Measurements from ENCODE around the gene PPP1R7.
A peak's percentile ranks its signal among the peaks of the same experiment; 100 is the strongest.

Gene PPP1R7

GRCh38 chr2:241121008-241121407 is 29.3 kb upstream of the PPP1R7 start:
- no peak for DNase-seq

DNA sequence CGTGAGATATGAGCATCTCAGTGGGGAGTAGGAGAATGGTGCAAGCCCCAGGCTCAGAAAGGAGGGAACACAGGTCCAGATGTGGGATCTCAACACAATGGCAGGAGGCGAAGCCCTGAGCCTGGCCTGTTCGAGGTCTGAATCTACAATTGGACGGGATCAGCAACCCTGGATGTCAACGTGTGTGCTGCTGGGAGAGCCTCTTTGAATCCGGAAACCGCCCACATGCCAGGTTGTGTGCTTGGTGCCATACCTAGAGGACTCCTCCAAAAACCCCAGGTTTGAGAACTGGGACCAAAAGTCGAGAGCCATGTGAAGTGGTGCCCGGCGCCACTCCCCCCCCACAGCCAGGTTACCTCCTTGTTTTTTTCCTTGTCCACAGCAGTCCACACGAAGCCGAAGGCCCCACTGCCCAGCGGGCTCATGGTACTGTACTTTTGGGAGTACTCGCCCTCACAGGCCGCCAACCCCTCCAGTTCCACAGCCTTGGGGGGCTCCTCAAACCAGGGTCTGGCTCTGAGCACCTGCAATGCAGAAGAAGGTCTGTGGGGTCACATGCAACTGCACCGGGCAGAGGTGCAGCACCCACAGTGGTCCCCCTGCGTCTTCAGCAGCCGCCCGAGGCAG is 27.8 kb upstream of the PPP1R7 start:
- DNase-seq = no peak

DNA sequence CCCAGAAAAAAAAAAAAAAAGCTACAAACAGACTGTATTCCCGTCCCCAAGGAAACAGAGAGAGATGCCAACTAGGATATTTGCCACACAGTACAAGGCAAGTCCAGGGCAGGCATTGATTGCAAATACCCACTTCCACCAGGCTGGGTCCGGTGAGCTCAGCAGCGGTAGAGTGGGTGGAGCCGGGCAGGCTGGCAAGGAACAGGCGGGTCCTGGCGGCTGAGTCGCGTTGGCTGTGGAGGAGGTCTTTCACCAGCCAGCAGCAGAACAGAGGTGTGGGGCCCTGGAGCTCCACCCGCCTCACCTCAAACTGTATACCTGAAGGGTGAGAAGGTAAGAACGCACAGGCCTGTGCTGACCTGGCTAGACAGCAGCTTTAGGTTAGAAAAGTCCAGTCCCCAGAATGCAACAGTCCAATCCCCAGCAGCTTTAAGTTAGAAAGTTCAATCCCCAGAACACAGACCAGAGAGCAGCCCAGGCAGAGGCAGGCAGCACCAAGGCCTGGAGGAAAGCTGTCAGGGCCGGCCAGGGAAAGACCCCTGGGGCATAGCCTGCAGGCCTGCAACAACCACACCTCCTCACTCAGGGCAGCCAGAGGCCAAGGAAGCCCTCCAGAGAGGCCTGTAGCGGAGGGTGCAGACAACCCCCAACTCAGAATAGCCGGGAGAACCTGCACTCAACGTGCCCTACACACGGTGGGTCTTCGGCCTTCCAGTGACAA is 26.3 kb upstream of the PPP1R7 start:
- peak in 1 of 2 donors; percentile 53 for DNase-seq

GRCh38 chr2:241125626-241126025 is 24.6 kb upstream of the PPP1R7 start:
- DNase-seq = no peak

DNA sequence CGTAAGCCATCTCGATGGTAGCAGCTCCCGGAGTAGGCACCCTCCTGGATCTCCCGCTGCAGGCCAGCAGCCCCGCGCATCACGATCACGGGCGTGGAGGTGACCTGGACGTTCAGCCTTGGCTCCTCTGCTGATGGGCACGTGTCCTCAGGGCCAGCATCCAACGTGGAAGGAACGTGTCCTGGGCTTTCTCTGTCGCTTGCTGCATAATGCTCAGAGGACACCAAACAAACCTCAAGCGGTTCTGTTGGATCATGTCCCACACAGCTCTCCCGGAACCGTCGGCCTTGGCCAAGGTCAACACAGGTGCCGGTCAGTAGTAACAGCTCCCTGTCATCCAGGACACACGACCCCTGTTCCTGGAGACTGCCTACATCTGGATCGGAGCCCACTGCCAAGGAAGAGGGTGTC is 24.1 kb upstream of the PPP1R7 start:
- DNase-seq = no peak

- no peak for DNase-seq
Observed at GRCh38 chr2:241126771-241127202, 23.5 kb upstream of the PPP1R7 start.

DNA sequence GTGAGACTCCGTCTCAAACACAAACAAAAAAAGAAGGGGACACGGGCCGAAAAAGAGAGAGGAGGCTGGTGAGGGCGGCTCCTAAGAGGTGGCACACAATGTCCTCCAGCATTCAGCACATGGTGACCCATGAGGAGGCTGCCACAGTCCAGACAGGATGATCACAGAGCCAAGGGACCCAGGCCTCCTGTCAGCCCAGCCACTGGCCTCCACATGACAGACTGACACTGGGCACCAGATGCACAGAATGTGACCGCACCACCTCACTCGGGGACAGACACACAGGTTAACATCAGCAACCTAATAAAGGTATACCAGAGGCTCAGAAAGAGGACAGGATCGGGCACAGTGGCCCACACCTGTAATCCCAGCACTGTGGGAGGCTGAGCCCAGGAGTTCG is 22.0 kb upstream of the PPP1R7 start:
- DNase-seq = no peak

GRCh38 chr2:241129086-241129871 is 21.0 kb upstream of the PPP1R7 start:
- no peak for DNase-seq

- no peak for DNase-seq
Observed at GRCh38 chr2:241130316-241130715, 20.0 kb upstream of the PPP1R7 start.

GRCh38 chr2:241131531-241131930 is 18.7 kb upstream of the PPP1R7 start:
- no peak for DNase-seq

- DNase-seq = no peak
Observed at GRCh38 chr2:241132538-241133435, 17.5 kb upstream of the PPP1R7 start.

DNA sequence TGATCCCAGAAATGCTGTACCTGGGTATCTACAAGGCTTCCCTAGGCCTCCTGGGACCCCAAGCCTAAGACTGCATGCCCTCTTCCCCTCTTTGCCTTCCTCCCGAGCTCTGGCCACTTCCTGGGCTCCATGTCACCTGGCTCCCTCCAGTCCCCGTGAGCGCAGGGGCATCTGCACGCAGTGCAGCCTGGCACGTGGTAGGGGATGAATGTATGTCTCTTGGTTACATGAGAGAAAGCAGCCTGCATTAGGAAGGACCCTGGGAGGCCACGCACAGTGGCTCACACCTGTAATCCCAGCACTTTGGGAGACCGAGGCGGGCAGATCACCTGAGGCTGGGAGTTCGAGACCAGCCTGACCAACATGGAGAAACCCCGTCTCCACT is 16.8 kb upstream of the PPP1R7 start:
- no peak for DNase-seq

DNA sequence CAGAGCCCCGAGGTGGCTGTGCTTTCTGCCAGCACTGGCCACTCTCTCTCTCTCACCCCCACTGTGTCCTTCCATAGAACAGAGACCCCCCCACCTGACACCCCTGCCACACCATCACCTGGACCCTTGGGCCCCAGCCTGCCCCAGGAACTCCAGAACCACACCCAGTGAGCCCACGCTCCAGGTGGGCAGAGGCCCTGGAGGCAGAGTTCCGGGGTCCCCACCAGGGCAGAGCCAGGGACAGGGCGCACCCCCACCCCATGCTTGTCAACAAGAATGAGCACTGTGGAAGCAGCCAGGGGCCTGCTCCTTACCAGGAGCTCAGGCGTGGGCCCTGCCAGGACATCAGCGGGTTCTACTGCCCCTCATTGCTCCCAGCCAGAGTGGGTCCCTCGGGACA is 15.6 kb upstream of the PPP1R7 start:
- no peak for DNase-seq

GRCh38 chr2:241135737-241136136 is 14.5 kb upstream of the PPP1R7 start:
- DNase-seq = no peak

DNA sequence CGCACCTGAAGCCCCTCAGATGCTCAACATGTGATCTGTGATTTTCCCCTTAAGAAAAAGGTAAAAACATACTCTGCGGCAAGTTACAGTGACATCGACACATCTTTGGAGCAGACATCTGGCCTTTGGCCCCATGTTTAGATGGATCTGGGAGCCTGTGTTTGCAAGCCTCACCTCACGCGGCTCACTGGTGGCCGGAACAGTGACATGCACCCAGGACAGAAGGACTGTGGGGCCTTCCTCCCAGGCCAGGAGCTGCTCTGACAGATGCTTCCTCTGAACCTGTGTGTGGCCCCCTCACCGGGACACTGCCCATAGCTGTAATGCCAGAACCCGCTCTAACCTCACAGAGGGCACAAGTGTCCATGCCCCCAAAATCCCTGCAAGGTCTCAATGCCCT is 14.1 kb upstream of the PPP1R7 start:
- no peak for DNase-seq

- DNase-seq = no peak
Observed at GRCh38 chr2:241136661-241137260, 13.5 kb upstream of the PPP1R7 start.

- no peak for DNase-seq
Observed at GRCh38 chr2:241137276-241138190, 12.7 kb upstream of the PPP1R7 start.

DNA sequence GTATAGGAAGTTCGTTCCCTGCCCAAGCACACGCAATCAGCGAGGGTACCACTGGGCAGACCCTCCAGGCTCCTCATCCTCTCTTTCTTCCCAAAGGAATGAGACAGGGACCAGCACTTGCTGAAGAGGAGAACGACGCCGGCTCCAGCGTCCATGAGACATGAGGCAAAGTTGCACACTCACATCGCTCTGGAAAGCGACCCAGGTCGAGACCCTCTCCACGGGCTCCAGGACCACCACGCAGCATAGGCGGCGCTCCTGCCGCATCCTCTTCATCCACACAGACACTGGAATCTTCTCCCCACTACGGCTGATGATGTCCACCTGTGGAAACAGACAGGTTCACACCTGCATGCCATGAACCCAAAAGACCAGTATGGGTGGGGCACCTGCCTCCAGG is 11.8 kb upstream of the PPP1R7 start:
- no peak for DNase-seq

- no peak for DNase-seq
Observed at GRCh38 chr2:241139531-241140444, 10.5 kb upstream of the PPP1R7 start.

- no peak for DNase-seq
Observed at GRCh38 chr2:241140445-241140840, 9.8 kb upstream of the PPP1R7 start.

All from stimulated activated CD4-positive, alpha-beta T cell treated with anti-CD3 and anti-CD28 coated beads, Interleukin-2, amount 100 ng/mL, for 24 hours (primary cell).